Activated CD8-positive, alpha-beta memory T cell treated with anti-CD3 and anti-CD28 coated beads, Interleukin-2, amount 50 U/mL, for 24 hours (primary cell): Measurements from ENCODE around the gene GSS.

Experiments used
- DNase-seq: peaks from one replicate; pipeline ENCODE4 v3.0.0-alpha.2; 2020; ENCODE audit errors: extremely low read depth

Gene GSS

DNA sequence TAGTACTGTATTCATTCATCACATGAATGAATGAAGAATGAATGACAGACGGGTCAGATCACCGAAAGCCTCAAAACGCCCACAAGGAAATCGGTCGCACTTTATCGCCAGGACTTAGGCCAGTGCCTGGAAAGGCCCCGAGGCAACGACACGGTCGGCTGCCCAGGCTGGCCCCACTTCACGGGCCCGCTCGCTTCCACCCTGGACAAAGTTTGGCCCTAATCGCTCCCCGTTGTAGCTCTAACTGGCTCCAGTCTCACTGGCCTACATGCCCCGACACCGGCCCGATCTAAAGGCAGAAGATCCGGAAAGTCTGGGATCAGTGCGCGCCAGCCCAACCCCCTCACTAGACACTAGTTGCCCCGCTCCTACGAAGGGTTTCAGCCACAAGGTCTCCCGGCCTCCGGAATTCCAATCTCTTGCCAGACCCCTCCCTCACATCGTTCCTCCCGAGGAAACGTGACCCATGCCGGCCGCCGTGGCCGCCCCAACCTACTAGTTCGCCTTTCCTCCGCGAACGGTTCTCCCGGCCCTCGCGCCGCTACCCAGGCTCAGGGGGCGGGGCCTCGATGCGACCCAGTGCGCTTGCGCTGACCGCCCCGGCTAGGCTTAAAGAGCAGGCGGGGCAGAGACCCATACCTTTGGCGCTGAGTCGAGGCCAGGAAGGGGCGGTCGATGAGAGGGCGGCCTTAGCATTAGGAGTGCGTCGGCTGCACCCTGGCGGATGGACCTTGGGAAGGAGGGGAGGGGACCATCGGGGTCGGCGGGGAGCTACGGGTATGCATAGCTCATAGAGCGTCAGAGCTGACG, at the start of gene GSS, which contains the start of gene MYH7B:
Gene GSS (minus strand): TSS at position 576 of the 810 bp plus-strand sequence. CDS start 3,954 bp downstream, outside the sequence.
Gene MYH7B (plus strand): TSS at position 638 of the 810 bp plus-strand sequence. CDS start 22,138 bp downstream, outside the sequence.
- DNase-seq: peak; percentile 91

DNA sequence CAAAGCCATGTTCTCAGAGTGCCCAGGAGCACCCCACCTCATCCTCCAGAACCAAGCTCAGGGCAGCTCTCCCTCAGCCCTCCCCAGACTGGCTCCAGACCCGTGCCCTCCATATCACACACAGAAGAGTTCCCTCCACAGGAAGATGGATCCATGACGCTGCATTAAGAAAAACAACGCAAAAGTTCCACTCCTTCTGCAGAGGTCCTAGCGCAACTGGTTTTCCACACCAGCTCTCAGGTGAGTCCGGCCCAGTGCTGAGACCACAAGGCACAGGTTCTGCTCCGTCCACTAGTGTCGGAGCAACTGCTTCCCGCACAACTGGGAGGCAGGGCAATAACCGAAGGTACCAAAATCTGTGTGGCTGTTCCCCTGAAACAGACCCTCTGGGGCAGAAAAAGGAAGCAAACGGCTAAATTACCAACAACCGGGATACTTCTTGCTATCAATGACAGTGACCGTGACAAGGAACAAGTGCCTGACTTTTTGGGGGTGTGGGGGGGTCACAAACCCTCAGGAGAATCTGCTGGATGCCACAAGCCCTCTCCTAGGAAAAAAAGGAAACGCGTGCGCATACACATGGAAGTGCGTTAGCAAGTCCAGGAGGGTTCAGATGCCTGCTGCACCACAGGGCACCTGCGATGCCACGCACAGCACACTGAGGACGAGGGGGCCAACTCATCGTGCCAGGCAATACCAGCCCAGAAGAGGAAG, 49.3 kb upstream of the GSS start:
- DNase-seq: no peak

DNA sequence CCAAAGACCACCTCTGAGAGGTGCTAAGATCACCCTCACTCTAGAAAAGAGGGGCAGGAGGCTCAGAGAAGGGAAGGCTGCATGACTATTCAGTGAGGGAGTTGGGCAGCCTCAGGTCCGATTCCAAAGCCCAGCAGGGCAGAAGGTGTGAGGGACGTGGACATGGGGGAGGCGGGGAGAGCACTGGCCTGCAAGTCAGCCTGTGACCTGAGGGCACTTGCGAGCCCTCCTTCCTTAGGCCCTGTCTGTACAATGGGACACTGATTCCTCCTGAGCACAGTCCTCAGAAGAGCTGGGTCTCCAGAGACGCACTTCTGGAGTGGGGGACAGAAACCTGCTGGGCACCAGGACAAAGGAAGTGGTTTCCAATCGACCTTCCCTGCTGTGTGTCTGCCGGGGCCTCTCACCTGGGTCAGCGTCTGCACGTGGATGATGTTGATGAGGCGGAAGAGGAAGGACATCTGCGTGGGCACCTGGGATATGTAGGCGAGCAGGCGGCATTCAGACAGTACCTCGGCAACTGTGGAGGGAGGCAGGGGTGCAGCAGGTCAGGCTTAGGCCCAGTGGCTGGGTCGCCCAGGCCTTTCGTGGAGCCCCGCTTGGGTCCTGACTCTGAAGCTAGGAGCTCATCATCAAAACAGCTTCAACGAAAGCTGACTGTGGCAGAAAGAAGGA, 48.6 kb upstream of the GSS start:
- DNase-seq: no peak

DNA sequence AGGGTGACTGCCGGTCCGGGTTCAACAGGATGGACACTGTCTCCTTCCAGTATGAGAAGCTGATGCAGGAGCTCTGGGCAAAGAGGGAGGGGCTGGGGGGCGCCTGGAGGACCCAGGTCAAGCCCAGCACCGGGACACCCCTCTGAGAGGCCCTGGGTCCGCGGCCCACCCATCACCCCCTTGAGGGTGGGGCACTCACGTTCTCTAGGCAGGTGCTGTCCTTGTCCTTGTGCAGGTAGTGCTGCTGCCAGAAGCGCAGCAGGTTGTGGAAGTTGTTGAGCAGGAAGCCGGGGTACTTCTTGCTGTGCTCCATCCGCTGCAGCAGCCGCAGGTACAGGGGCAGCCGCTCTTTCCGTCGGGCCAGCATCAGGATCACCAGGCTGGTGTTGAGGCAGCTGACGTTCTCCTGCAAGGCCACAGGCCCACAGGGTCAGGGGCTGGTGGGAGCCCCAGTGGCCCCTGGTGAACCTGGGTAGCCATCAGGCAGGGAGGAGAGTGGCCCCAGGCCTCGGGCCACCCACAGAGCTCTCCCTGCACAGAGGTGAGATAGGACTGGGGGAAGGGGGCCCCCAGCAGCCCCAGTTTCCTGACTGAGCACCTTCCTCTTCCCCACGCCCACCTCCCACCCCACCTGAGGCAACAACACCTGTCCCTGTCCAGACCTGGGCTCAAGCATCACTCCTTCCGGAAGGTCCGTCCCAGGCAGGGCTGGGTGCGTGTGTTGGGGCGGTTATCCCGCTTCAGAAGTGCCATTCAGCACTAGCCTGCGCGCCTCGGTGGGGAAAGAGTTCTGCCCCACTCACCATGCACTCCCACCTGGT, 47.8 kb upstream of the GSS start:
- no peak for DNase-seq

DNA sequence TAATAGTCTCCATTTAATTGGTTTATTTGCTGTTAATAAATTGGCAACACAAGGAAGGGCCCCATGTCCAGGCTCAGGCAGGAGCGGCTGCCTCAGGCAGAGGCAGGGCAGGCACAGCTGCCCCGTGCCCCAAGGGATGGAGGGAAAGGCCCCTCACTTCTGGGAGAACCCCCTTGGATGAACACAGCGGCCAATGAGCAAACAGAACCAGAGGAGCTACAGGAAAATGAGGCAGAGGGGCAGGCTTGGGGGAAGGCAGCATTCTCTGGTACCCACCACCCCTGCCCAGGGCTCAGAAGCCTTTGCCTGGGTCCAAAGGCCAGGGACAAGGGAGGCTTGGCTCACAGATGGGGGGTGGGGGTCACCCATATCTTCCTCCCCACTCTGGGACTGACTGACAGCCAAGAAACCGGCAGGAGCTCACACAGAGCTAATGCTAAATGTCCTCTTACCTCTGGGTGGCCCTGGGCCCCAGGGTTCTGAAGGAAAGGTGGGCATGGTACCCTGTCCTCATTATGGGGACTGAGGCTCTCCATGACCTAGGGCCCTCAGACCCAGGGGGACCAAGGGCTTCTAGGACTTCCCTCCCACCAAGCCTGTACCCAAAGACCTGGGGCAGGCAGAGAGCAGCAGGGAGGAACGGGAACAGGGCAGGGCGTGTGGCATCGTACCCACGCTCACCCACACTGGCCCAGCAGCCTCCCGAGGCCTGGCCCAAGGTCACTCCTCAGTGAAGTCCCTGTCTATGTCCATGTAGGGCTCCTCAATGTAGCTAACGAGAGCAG, 47.0 kb upstream of the GSS start:
- no peak for DNase-seq

DNA sequence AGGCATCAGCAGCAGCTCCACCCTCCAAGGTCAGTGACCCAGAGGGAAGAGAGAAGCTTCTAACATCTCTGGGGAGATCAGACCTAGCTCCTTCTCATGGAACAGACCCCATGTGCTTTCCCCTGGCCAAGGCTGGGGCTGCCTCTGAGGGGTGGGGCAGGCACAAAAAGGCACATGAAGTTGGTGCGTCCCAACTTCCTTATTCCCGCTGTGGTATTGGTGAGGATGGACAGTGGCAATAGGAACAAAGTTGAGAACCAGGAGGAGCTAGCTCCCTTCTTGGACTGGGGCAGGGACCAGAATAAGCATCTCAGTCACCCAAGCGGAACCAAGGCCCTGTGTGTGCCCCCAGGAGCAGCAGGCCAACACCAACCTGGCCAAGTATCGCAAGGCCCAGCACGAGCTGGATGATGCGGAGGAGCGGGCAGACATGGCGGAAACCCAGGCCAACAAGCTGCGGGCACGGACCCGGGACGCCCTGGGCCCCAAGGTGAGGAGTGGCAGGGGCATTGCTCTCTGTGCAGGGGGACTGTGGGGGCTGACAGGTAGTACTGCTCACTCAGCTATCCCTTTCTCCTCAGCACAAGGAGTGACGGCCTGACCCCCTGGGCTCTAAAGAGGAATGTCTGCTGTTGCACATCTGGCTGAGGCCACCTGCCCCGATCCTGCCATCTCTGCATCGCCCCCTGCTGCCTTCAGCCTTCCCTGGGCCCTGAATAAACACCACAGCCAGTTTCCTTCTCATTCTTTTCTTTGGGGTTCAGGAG, 46.2 kb upstream of the GSS start:
- DNase-seq: no peak

DNA sequence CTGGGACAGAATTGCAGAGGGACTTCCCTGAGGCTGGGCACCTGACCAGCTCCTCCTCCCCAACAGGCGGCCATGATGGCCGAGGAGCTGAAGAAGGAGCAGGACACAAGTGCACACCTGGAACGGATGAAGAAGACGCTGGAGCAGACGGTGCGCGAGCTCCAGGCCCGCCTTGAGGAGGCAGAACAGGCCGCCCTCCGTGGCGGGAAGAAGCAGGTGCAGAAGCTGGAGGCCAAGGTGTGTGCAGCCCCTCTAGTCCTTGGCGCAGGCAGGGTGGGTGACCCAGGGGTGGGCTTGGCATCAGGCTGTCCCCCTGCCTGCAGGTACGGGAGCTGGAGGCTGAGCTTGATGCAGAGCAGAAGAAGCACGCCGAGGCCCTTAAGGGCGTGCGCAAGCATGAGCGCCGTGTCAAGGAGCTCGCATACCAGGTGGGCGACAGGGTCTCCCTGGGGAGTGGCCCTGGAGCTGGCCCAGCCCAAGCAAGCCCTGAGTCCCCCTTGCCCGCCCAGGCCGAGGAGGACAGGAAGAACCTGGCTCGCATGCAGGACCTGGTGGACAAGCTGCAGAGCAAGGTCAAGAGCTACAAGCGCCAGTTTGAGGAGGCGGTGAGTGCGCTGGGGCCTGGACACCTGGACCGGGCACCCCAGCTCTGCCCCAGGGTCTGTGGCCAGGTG, 45.5 kb upstream of the GSS start:
- DNase-seq: no peak

DNA sequence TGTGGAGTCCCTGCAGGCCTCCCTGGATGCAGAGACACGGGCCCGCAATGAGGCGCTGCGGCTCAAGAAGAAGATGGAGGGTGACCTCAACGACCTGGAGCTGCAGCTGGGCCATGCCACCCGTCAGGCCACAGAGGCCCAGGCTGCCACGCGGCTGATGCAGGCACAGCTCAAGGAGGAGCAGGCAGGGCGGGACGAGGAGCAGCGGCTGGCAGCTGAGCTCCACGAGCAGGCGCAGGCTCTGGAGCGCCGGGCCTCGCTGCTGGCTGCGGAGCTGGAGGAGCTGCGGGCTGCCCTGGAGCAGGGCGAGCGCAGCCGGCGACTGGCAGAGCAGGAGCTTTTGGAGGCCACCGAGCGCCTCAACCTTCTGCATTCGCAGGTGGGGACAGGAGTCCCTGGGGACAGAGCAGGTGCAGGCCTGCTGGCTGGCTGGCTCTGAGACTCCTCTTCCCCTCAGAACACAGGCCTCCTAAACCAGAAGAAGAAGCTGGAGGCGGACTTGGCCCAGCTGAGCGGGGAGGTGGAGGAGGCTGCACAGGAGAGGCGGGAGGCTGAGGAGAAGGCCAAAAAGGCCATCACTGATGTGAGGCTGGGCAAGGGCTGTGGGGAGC, 44.8 kb upstream of the GSS start:
- no peak for DNase-seq

DNA sequence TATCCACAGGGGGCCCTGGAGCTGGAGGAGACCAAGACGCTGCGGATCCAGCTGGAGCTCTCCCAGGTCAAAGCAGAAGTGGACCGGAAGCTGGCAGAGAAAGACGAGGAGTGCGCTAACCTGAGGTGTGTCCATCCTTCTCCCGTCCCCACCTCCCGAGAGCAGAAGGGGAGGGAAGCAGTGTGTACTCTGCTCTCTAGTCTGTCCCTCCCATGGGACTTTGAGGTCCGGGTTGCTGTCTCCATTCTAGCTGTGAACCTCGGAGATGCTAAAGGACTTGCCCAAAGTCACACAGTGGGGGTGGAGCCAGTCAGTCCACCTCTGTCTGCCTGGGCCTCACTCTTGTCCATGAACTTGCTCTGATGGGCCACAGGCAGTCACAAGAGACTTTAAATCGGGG, 44.2 kb upstream of the GSS start:
- DNase-seq: no peak

DNA sequence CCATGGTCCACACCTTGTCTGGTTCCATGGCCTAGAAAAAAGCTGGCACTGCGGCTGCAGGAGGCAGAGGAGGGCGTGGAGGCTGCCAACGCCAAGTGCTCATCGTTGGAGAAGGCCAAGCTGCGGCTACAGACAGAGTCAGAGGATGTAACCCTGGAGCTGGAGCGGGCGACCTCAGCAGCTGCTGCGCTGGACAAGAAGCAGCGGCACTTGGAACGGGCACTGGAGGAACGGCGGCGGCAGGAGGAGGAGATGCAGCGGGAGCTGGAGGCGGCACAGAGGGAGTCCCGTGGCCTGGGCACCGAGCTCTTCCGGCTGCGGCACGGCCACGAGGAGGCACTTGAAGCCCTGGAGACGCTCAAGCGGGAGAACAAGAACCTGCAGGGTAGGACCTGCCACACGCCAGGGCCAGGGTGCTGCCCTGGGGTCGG, 43.4 kb upstream of the GSS start:
- no peak for DNase-seq

DNA sequence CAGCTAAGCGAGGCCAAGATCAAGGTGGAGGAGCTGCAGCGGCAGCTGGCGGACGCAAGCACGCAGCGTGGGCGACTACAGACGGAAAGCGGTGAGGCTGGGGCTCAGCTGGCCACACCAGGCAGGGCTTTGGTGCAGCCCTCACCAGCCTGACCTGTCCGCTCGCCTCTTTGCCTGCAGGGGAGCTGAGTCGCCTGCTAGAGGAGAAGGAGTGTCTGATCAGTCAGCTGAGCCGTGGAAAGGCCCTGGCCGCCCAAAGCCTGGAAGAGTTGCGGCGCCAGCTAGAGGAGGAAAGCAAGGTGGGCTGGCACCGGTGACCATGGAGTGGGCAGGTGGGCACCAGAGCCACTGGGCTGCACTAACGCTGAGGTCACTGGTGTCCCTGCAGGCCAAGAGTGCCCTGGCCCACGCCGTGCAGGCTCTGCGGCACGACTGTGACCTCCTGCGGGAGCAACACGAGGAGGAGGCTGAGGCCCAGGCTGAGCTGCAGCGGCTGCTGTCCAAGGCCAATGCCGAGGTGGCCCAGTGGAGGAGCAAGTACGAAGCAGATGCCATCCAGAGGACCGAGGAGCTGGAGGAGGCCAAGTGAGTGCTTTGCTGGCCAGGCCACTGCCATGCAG, 42.8 kb upstream of the GSS start:
- no peak for DNase-seq

DNA sequence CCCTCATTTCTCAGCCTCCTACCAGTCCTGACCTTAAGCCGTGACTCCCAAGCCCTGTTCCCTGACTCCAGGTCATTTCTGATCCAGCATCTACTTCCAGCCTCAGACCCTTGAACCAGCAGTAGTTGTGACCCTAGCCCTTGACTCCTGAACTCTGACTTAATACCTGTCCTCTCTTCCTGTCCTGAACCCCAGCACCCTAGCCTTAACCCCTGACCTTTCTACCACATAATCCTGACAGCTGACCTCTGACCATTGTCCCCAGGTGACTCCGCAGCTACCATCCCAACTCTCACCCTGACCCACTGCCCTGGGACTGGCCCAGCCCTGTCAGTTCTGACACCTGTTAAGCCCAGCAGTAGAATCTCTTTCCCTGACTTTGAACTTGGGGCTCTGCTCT, 42.2 kb upstream of the GSS start:
- no peak for DNase-seq

DNA sequence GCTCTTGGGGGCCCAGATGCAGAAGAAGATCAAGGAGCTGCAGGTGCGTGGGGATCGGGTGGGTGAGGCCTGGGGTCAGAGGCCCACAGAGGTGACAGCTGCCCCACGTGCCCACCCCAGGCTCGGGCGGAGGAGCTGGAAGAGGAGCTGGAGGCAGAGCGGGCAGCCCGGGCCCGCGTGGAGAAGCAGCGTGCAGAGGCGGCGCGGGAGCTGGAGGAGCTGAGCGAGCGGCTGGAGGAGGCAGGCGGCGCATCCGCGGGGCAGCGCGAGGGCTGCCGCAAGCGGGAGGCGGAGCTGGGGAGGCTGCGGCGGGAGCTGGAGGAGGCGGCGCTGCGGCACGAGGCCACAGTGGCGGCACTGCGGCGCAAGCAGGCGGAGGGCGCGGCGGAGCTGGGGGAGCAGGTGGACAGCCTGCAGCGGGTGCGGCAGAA, 41.5 kb upstream of the GSS start:
- no peak for DNase-seq

DNA sequence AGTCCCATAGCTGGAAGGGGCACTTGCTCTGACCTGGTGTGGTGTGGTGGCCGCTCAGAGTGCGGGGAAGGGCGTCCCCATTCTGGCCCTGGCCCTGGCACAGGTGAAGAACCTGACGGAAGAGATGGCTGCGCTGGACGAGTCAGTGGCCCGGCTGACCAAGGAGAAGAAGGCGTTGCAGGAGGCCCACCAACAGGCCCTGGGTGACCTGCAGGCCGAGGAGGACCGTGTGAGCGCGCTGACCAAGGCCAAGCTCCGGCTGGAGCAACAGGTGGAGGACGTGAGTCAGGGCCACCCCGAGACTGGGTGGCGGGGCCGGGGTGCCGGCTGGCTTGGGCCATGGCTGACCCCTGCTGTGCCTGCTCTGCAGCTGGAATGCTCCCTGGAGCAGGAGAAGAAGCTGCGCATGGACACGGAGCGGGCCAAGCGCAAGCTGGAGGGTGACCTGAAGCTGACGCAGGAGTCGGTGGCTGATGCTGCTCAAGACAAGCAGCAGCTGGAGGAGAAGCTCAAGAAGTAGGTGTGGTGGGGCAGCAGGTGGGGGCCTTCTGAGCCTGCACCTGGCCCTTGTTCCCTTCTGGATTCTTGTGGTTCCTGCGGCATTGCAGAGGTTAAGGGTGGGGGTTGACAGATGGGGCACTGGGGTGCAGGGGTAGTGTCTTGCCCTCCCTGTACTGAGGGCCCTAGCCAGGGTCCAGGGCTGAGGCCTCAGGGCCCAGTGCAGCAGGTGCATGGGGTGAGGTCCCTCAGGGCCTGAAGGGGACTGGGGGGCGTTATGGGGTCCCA, 40.8 kb upstream of the GSS start:
- DNase-seq: no peak

DNA sequence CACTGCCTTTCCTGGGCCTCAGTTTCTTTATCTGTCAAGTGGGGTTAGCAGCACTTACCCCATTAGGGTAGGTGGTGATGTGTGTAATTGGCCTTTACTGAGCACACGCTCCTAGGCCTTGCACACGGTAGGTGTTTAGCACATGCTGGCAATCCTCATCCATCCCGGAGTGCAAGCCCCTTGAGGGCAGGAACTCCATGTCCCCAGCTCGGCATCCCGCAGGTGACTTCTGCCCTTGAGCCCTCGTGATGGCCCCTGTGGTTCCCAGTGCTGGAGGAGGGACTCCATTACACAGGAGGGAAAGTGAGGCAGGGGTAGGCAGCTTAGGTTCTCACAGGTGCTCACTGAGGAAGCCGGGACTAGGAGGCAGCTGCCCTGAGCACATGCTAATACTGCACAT, 40.1 kb upstream of the GSS start:
- DNase-seq: no peak

DNA sequence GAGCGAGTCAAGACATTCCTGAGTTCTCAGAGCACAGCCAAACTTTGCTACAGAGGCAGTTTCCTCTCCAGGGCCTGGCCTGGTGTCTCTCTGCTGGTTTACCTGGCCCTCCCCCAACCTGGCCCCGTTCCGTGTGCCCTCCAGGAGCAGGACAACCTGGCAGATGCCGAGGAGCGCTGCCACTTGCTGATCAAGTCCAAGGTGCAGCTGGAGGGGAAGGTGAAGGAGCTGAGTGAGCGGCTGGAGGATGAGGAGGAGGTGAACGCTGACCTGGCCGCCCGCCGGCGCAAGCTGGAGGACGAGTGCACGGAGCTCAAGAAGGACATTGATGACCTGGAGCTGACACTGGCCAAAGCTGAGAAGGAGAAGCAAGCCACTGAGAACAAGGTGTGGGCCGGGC, 39.6 kb upstream of the GSS start:
- DNase-seq: no peak

DNA sequence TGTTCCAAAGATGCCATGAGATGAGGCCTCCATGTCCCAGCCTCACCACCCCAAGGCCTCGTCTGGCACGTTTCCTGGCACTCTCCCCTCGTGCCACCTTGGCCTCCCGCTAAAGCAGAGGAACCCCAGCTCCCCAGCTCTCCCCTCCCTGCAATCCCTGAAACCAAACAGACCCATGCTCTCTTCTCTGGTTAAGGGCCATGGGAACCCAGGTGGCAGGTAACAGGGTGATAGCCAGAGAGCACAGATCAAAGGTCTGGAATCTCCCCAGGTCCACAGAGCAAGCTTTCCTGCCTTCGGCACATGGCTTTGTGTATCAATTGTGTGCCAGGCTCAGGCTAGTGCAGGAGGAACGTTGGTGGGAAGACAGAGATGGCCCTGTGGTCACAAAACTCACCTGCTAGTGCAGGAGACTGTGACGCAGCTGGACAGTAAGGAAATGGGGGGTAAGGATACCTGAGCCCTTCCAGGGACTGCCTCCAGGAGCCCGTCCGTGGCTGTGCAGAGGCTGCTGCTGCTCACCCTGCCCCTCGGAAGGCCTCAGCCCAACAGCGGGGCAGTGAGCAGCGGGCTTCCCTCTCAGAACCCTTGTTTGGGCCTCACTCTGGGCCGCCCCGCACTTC, 39.0 kb upstream of the GSS start:
- no peak for DNase-seq
